HCT116 (cell line): Measurements from ENCODE around the gene PI4K2A.
"Not testable (repeated sequence)": the region's sequence is repeated elsewhere in the genome, so short reads cannot be mapped to it uniquely, and the experiment has no call there.

Experiments
- ATF3 ChIP-seq: IDR thresholded peaks from 2 replicates; pipeline ENCODE4 v1.6.1; 2012
- CEBPB ChIP-seq: IDR thresholded peaks from 2 replicates; pipeline ENCODE4 v1.6.1; 2012; ENCODE audit warnings: low read depth
- EZH2phosphoT487 ChIP-seq: fragments of 200-600 bp; IDR thresholded peaks from 2 replicates; pipeline ENCODE4 v1.6.1; 2018; ENCODE audit warnings: antibody characterized with exemption, borderline replicate concordance
- FOSL1 ChIP-seq: IDR thresholded peaks from 2 replicates; pipeline ENCODE4 v1.6.1; 2012; ENCODE audit warnings: low read depth
- TF ChIP-seq, protein P1 (sequence below), 3 experiments: fragments of 200-600 bp in 1 of 3; sonication (generic) in 1 of 3; IDR thresholded peaks in 2 of 3; conservative IDR thresholded peaks in 1 of 3; 2 replicates each; pipeline ENCODE4 v1.5.1; 2012 to 2017; ENCODE audit warnings: low read depth in 2 of 3, low read length in 2 of 3, antibody characterized with exemption in 1 of 3, borderline replicate concordance in 1 of 3, control low read depth in 1 of 3, mild to moderate bottlenecking in 1 of 3, mixed read lengths in 1 of 3, mixed run types in 1 of 3, moderate library complexity in 1 of 3; ENCODE audit not compliant: insufficient read depth in 1 of 3

DNA sequence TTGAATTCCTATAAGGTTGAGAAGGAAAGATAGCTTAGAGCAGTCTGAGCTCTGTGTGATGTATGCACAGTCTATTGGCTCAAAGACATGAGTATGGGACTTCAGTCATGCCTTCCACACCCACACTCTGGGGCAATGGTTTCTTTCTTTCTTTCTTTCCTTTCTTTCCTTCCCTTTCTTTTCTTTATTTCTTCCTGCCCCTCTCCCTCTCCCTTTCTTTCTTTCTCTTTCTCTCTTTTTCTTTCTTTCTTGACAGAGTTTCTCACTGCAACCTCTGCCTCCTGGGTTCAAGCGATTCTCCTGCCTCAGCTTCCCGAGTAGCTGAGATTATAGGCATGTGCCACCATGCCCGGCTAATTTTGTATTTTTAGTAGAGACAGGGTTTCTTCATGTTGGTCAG lies 1.4 kb upstream of the PI4K2A start:
- TF ChIP-seq, protein P1, sequence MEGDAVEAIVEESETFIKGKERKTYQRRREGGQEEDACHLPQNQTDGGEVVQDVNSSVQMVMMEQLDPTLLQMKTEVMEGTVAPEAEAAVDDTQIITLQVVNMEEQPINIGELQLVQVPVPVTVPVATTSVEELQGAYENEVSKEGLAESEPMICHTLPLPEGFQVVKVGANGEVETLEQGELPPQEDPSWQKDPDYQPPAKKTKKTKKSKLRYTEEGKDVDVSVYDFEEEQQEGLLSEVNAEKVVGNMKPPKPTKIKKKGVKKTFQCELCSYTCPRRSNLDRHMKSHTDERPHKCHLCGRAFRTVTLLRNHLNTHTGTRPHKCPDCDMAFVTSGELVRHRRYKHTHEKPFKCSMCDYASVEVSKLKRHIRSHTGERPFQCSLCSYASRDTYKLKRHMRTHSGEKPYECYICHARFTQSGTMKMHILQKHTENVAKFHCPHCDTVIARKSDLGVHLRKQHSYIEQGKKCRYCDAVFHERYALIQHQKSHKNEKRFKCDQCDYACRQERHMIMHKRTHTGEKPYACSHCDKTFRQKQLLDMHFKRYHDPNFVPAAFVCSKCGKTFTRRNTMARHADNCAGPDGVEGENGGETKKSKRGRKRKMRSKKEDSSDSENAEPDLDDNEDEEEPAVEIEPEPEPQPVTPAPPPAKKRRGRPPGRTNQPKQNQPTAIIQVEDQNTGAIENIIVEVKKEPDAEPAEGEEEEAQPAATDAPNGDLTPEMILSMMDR (IDR thresholded peaks at IDR 0.05 in 2 of 3, conservative IDR thresholded peaks at IDR 0.05 in 1 of 3; ENCODE audit: borderline replicate concordance in 1 of 3, insufficient read depth in 1 of 3, low read depth in 2 of 3, low read length in 2 of 3), result not testable (repeated sequence)
- TF ChIP-seq EZH2phosphoT487, FOSL1, ATF3, CEBPB: not testable (repeated sequence)
